HepG2 (cell line): ENCODE results near the gene POMT1. TPM values are rescaled to one million over a fixed set of nuclear protein-coding genes. Genes with fewer than 3 reads are reported as not detected.

Experiments used
- ATF7-NPFF ChIP-seq: sonication (generic); formaldehyde crosslinking; IDR thresholded peaks from 2 replicates; pipeline ENCODE4 v1.8.1; 2023; ENCODE audit warnings: mild to moderate bottlenecking, low read depth, missing genetic modification reagents, moderate library complexity
- CBX2 ChIP-seq, 2 experiments: fragments of 200-600 bp in 1 of 2; sonication (generic); formaldehyde crosslinking in 1 of 2; IDR thresholded peaks; 2 replicates each; pipeline versions ENCODE4 v1.7.0 to v1.8.1; 2018 to 2022; ENCODE audit warnings: low read depth in 2 of 2, low read length in 1 of 2, mild to moderate bottlenecking in 1 of 2, missing genetic modification reagents in 1 of 2
- EP300 ChIP-seq, 3 experiments: sonication (generic) in 1 of 3; formaldehyde crosslinking in 1 of 3; IDR thresholded peaks; 2 replicates each; pipeline versions ENCODE4 v1.5.1 to v1.6.1; 2011 to 2020; ENCODE audit warnings: low read depth in 2 of 3, low read length in 2 of 3, borderline replicate concordance in 1 of 3, improper control_type of control experiment in 1 of 3, mild to moderate bottlenecking in 1 of 3, missing genetic modification reagents in 1 of 3, moderate library complexity in 1 of 3
- FIP1L1 ChIP-seq: fragments of 200-400 bp; formaldehyde crosslinking; IDR thresholded peaks from 2 replicates; pipeline ENCODE4 v1.6.1; 2018; ENCODE audit warnings: low read depth, mild to moderate bottlenecking, low read length, moderate library complexity, borderline replicate concordance; ENCODE audit not compliant: insufficient read depth
- FOXJ3 ChIP-seq: sonication (generic); formaldehyde crosslinking; IDR thresholded peaks from 2 replicates; pipeline ENCODE4 v1.4.0; 2020; ENCODE audit warnings: missing genetic modification reagents, mild to moderate bottlenecking, borderline replicate concordance
- GABPB1 ChIP-seq: IDR thresholded peaks from 2 replicates; pipeline ENCODE4 v1.6.1; 2016; ENCODE audit warnings: mild to moderate bottlenecking, missing genetic modification reagents, moderate library complexity, missing compliant biosample characterization
- HNRNPH1 ChIP-seq: fragments of 200-400 bp; formaldehyde crosslinking; optimal IDR thresholded peaks from 2 replicates; pipeline ENCODE3; 2017; ENCODE audit warnings: mild to moderate bottlenecking, low read depth, low read length
- KLF16 ChIP-seq, 2 experiments: sonication (generic) in 1 of 2; formaldehyde crosslinking in 1 of 2; IDR thresholded peaks; 2 replicates each; pipeline versions ENCODE4 v1.6.1 to v1.8.0; 2016 to 2023; ENCODE audit warnings: missing genetic modification reagents in 2 of 2, missing compliant biosample characterization in 1 of 2
- LCORL ChIP-seq, 2 experiments: fragments of 450-650 bp in 1 of 2; sonication (generic) in 1 of 2; formaldehyde crosslinking in 1 of 2; IDR thresholded peaks; 2 replicates each; pipeline versions ENCODE4 v1.5.0 to v1.6.1; 2017 to 2020; ENCODE audit warnings: antibody characterized with exemption in 1 of 2, missing genetic modification reagents in 1 of 2
- MAZ ChIP-seq, 2 experiments: sonication (generic) in 1 of 2; formaldehyde crosslinking in 1 of 2; IDR thresholded peaks; 2 replicates each; pipeline versions ENCODE4 v1.5.0 to v1.6.1; 2012 to 2020; ENCODE audit warnings: low read depth in 2 of 2, mild to moderate bottlenecking in 2 of 2, borderline replicate concordance in 1 of 2, improper control_type of control experiment in 1 of 2, low read length in 1 of 2, missing genetic modification reagents in 1 of 2, moderate library complexity in 1 of 2
- MIXL1 ChIP-seq: IDR thresholded peaks from 2 replicates; pipeline ENCODE4 v1.6.1; 2016
- PHF8 ChIP-seq: sonication (generic); formaldehyde crosslinking; IDR thresholded peaks from 2 replicates; pipeline ENCODE4 v1.5.0; 2020; ENCODE audit warnings: missing genetic modification reagents
- REL ChIP-seq: sonication (generic); formaldehyde crosslinking; conservative IDR thresholded peaks from 2 replicates; pipeline ENCODE4 v1.8.0; 2022; ENCODE audit warnings: mild to moderate bottlenecking, missing genetic modification reagents, moderate library complexity
- SUZ12 ChIP-seq: fragments of 150-350 bp; IDR thresholded peaks from 2 replicates; pipeline ENCODE4 v1.6.1; 2014; ENCODE audit warnings: low read depth, low read length
- ZNF256 ChIP-seq: sonication (generic); formaldehyde crosslinking; conservative IDR thresholded peaks from 2 replicates; pipeline ENCODE4 v1.4.0; 2020; ENCODE audit warnings: missing genetic modification reagents
- ZNF572 ChIP-seq: sonication (generic); formaldehyde crosslinking; IDR thresholded peaks from 2 replicates; pipeline ENCODE4 v1.5.1; 2020; ENCODE audit warnings: mild to moderate bottlenecking, missing genetic modification reagents
- ZNF605 ChIP-seq: sonication (generic); formaldehyde crosslinking; IDR thresholded peaks from 2 replicates; pipeline ENCODE4 v1.8.0; 2022; ENCODE audit warnings: mild to moderate bottlenecking, missing genetic modification reagents
- ZNF83 ChIP-seq: sonication (generic); formaldehyde crosslinking; IDR thresholded peaks from 2 replicates; pipeline ENCODE4 v1.4.0; 2020; ENCODE audit warnings: missing genetic modification reagents, mild to moderate bottlenecking, borderline replicate concordance
- polyA plus RNA-seq, 8 experiments: library from polyadenylated mRNA; depleted of rRNA in 3 of 8; stranded (reverse) in 7 of 8; unstranded in 1 of 8; fragments of >200 nt; fragmentation: Illumina TruSeq in 4 of 8; extraction: Trizol in 4 of 8; gene quantifications; 2 replicates each; pipeline versions ENCODE4 v1.2.1 to v1.2.3, GENCODE V29; 2011 to 2016; ENCODE audit warnings: low read depth in 4 of 8, missing spikeins in 1 of 8, mixed read lengths in 1 of 8; ENCODE audit not compliant: insufficient read depth in 1 of 8
- total RNA-seq, 5 experiments: library from RNA; depleted of rRNA; stranded (reverse); fragments of >200 nt; fragmentation: Illumina TruSeq; extraction: Trizol; gene quantifications; 2 replicates each; pipeline ENCODE4 v1.2.3, GENCODE V29; 2016; ENCODE audit warnings: low read depth in 1 of 5
- TF ChIP-seq, protein P1 (sequence below): sonication (generic); formaldehyde crosslinking; IDR thresholded peaks from 2 replicates; pipeline ENCODE4 v1.5.1; 2020; ENCODE audit warnings: mild to moderate bottlenecking, missing genetic modification reagents, borderline replicate concordance
- TF ChIP-seq, protein P2 (sequence below): sonication (generic); formaldehyde crosslinking; IDR thresholded peaks from 2 replicates; pipeline ENCODE4 v1.4.0; 2020; ENCODE audit warnings: missing genetic modification reagents

Gene POMT1
- total and polyA plus RNA-seq, 2 of the 13 experiments (the other 11 are each of a cell fraction or from before 2014, with no cell fraction given) = 21.6 to 22.7 TPM

DNA sequence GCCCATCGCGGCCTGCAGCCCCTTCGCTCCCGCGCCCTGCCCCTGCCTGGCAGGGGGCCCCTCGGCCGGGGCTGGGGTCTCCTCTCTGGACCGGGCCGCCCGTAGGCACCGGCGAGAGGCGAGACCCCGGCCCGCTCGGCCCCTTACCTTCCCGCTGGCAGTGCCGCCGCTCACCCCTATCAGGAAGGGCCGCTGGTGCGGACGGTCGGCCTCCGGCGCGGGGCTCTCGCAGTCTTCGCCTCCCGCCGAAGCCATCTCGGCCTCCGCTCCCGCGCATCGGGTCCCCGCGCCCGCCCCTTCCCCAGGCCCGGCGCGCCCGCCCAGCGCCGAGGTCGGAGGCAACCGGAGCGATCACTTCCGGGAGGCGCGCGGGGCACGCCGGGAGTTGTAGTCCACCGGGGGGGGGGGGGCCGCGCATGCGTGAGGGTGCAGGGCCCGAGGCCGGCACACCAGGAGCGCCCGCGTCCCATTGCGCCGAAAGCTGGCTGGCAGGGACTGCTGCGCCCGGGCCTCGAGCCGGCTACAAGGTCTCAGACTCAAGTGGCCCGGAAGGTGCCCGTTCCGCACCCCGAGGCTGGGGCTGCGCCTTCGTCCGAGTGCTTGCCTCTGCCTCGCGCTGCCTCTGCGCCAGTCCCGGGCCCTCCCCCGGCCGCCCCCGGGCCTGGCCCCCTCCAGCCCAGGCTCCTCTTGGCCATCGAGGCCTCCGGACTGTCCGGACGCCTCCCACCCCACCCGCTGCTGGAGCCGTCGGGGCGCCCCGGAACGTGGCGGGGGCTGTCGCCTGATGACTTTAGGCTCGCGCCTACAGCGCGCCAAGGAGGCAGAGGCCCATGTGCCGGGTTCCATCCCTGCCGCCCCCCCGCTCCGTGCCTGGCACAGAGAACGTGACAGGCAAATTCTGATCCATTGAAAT is 28.5 kb downstream of the POMT1 start, which contains the start of gene UCK1 (continued):
- TF ChIP-seq ATF7-NPFF = peak; percentile 27; the same call in 1 of the 2 replicates
- TF ChIP-seq, protein P1, sequence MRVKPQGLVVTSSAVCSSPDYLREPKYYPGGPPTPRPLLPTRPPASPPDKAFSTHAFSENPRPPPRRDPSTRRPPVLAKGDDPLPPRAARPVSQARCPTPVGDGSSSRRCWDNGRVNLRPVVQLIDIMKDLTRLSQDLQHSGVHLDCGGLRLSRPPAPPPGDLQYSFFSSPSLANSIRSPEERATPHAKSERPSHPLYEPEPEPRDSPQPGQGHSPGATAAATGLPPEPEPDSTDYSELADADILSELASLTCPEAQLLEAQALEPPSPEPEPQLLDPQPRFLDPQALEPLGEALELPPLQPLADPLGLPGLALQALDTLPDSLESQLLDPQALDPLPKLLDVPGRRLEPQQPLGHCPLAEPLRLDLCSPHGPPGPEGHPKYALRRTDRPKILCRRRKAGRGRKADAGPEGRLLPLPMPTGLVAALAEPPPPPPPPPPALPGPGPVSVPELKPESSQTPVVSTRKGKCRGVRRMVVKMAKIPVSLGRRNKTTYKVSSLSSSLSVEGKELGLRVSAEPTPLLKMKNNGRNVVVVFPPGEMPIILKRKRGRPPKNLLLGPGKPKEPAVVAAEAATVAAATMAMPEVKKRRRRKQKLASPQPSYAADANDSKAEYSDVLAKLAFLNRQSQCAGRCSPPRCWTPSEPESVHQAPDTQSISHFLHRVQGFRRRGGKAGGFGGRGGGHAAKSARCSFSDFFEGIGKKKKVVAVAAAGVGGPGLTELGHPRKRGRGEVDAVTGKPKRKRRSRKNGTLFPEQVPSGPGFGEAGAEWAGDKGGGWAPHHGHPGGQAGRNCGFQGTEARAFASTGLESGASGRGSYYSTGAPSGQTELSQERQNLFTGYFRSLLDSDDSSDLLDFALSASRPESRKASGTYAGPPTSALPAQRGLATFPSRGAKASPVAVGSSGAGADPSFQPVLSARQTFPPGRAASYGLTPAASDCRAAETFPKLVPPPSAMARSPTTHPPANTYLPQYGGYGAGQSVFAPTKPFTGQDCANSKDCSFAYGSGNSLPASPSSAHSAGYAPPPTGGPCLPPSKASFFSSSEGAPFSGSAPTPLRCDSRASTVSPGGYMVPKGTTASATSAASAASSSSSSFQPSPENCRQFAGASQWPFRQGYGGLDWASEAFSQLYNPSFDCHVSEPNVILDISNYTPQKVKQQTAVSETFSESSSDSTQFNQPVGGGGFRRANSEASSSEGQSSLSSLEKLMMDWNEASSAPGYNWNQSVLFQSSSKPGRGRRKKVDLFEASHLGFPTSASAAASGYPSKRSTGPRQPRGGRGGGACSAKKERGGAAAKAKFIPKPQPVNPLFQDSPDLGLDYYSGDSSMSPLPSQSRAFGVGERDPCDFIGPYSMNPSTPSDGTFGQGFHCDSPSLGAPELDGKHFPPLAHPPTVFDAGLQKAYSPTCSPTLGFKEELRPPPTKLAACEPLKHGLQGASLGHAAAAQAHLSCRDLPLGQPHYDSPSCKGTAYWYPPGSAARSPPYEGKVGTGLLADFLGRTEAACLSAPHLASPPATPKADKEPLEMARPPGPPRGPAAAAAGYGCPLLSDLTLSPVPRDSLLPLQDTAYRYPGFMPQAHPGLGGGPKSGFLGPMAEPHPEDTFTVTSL (CRISPR knock-in tag) = no peak
- TF ChIP-seq ZNF256 (CRISPR knock-in tag) = 0 out of 2 replicates have a peak, but pooled peaks have one; percentile 26
- no peak for TF ChIP-seq KLF16 (CRISPR knock-in tag; IDR thresholded peaks at IDR 0.05)
- no peak for TF ChIP-seq MAZ (IDR thresholded peaks at IDR 0.05; ENCODE audit: borderline replicate concordance, low read depth, low read length)
- TF ChIP-seq MAZ (CRISPR knock-in tag; IDR thresholded peaks at IDR 0.05; ENCODE audit: low read depth) = peak; percentile 78; the same call in 1 of the 2 replicates
- TF ChIP-seq MIXL1 (CRISPR knock-in tag) = no peak
- TF ChIP-seq ZNF572 (CRISPR knock-in tag) = no peak
- TF ChIP-seq EP300 (IDR thresholded peaks at IDR 0.05; ENCODE audit: low read depth in 2 of 2, low read length in 2 of 2) = no peak
- no peak for TF ChIP-seq EP300 (CRISPR knock-in tag; IDR thresholded peaks at IDR 0.05; ENCODE audit: borderline replicate concordance)
- peak; percentile 95 for TF ChIP-seq GABPB1 (CRISPR knock-in tag)
- TF ChIP-seq REL (CRISPR knock-in tag) = no peak
- no peak for TF ChIP-seq ZNF605 (CRISPR knock-in tag)
- TF ChIP-seq FOXJ3 = no peak
- TF ChIP-seq, protein P2, sequence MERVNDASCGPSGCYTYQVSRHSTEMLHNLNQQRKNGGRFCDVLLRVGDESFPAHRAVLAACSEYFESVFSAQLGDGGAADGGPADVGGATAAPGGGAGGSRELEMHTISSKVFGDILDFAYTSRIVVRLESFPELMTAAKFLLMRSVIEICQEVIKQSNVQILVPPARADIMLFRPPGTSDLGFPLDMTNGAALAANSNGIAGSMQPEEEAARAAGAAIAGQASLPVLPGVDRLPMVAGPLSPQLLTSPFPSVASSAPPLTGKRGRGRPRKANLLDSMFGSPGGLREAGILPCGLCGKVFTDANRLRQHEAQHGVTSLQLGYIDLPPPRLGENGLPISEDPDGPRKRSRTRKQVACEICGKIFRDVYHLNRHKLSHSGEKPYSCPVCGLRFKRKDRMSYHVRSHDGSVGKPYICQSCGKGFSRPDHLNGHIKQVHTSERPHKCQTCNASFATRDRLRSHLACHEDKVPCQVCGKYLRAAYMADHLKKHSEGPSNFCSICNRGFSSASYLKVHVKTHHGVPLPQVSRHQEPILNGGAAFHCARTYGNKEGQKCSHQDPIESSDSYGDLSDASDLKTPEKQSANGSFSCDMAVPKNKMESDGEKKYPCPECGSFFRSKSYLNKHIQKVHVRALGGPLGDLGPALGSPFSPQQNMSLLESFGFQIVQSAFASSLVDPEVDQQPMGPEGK (CRISPR knock-in tag) = peak; percentile 53
- peak; percentile 67 for TF ChIP-seq PHF8 (CRISPR knock-in tag)
- TF ChIP-seq ZNF83 (CRISPR knock-in tag) = no peak
- TF ChIP-seq CBX2 (IDR thresholded peaks at IDR 0.05; ENCODE audit: low read depth, low read length) = no peak
- TF ChIP-seq CBX2 (CRISPR knock-in tag; IDR thresholded peaks at IDR 0.05; ENCODE audit: low read depth) = no peak
- TF ChIP-seq FIP1L1 = no peak
- TF ChIP-seq SUZ12 = peak; percentile 64
- TF ChIP-seq LCORL (IDR thresholded peaks at IDR 0.05) = no peak
- no peak for TF ChIP-seq LCORL (CRISPR knock-in tag; IDR thresholded peaks at IDR 0.05)
- TF ChIP-seq HNRNPH1 = no peak
